IgD-negative memory B cell (primary cell): Measurements from ENCODE around the gene UGT1A3. TPM values are rescaled to one million over a fixed set of nuclear protein-coding genes. Genes with fewer than 3 reads are reported as not detected.

Experiments
- H3K27ac Mint-ChIP-seq, 3 donors: one replicate each; pipeline ENCODE4 v1.8.0; 2020 to 2022; ENCODE audit warnings: mild to moderate bottlenecking in 3 of 3, mixed read lengths in 3 of 3, moderate library complexity in 1 of 3
- H3K27me3 Mint-ChIP-seq: one replicate; pipeline ENCODE4 v1.8.0; 2021; ENCODE audit warnings: mixed read lengths
- H3K36me3 Mint-ChIP-seq: one replicate; pipeline ENCODE4 v1.8.0; 2020; ENCODE audit warnings: mild to moderate bottlenecking, mixed read lengths
- H3K4me1 Mint-ChIP-seq, 3 donors: one replicate each; pipeline ENCODE4 v1.8.0; 2020 to 2022; ENCODE audit warnings: mixed read lengths in 3 of 3, mild to moderate bottlenecking in 1 of 3
- H3K4me3 Mint-ChIP-seq, 4 donors: one replicate each; pipeline ENCODE4 v1.8.0; 2020 to 2022; ENCODE audit warnings: mild to moderate bottlenecking in 4 of 4, mixed read lengths in 4 of 4, moderate library complexity in 3 of 4
- H3K9me3 Mint-ChIP-seq, 3 donors: one replicate each; pipeline ENCODE4 v1.8.0; 2020 to 2021; ENCODE audit warnings: mixed read lengths in 3 of 3, mild to moderate bottlenecking in 1 of 3
- polyA plus RNA-seq: library from polyadenylated mRNA; unstranded; fragments of 300-500 nt; fragmentation: Illumina TruSeq; gene quantifications from one replicate; pipeline ENCODE4 v1.2.3, GENCODE V29; 2021

UGT1A3 gene
- polyA plus RNA-seq = not detected

- H3K4me3 Mint-ChIP-seq = no peak within 1 kb of the TSS
- no peaks in the 10 kb centered on the region for H3K4me1 Mint-ChIP-seq
- H3K27ac Mint-ChIP-seq = no peak within 1 kb of the TSS
- H3K9me3 Mint-ChIP-seq = peaks cover 0 to 6% (median 3%) of the 10 kb centered on the region in 3 donors
- peaks cover 8% of the 10 kb centered on the region for H3K27me3 Mint-ChIP-seq
- H3K36me3 Mint-ChIP-seq = peaks cover 2% of the 10 kb centered on the region
Observed at GRCh38 chr2:233728723-233729301, at the start of gene UGT1A3. Gene UGT1A3 (plus strand): TSS chr2:233729042. CDS start chr2:233729127, 85 bp downstream.

GRCh38 chr2:233679196-233679595, 49.6 kb upstream of the UGT1A3 start:
- no peak overlapping the region for H3K27ac Mint-ChIP-seq
- H3K27me3 Mint-ChIP-seq = peaks cover 6% of the 10 kb centered on the region
- peaks cover 4 to 14% (median 9%) of the 10 kb centered on the region in 3 donors for H3K4me1 Mint-ChIP-seq
- no peak overlapping the region for H3K4me3 Mint-ChIP-seq
- peaks cover 0 to 2% (median 0%) of the 10 kb centered on the region in 3 donors for H3K9me3 Mint-ChIP-seq
- peaks cover 7% of the 10 kb centered on the region for H3K36me3 Mint-ChIP-seq

GRCh38 chr2:233680361-233681045, 48.3 kb upstream of the UGT1A3 start:
- Mint-ChIP-seq H3K27me3 (peaks cover 6% of the 10 kb centered on the region), H3K4me1 (peaks cover 4 to 14% (median 9%) of the 10 kb centered on the region in 3 donors), H3K9me3 (peaks cover 0 to 2% (median 0%) of the 10 kb centered on the region in 3 donors), H3K36me3 (peaks cover 7% of the 10 kb centered on the region), H3K27ac (no peak overlapping the region), H3K4me3 (no peak overlapping the region)

GRCh38 chr2:233681521-233682099, 47.2 kb upstream of the UGT1A3 start, which contains the start of gene UGT1A7:
Gene UGT1A7 (plus strand): TSS chr2:233681901. CDS start chr2:233681938, 37 bp downstream.
- Mint-ChIP-seq H3K4me1 (peaks cover 4 to 14% (median 9%) of the 10 kb centered on the region in 3 donors), H3K27ac (no peak within 1 kb of the TSS), H3K27me3 (peaks cover 6% of the 10 kb centered on the region), H3K9me3 (peaks cover 0 to 2% (median 0%) of the 10 kb centered on the region in 3 donors), H3K4me3 (no peak within 1 kb of the TSS), H3K36me3 (peaks cover 5% of the 10 kb centered on the region)

- Mint-ChIP-seq H3K4me1 (peaks cover 4 to 14% (median 9%) of the 10 kb centered on the region in 3 donors), H3K9me3 (peaks cover 0 to 2% (median 0%) of the 10 kb centered on the region in 3 donors), H3K27me3 (peaks cover 8% of the 10 kb centered on the region), H3K27ac (no peak overlapping the region), H3K36me3 (peaks cover 4% of the 10 kb centered on the region), H3K4me3 (no peak overlapping the region)
Observed at GRCh38 chr2:233684640-233685039, 44.2 kb upstream of the UGT1A3 start.

- Mint-ChIP-seq H3K27me3 (peaks cover 7% of the 10 kb centered on the region), H3K27ac (no peak overlapping the region), H3K4me3 (no peak overlapping the region), H3K9me3 (no peaks in the 10 kb centered on the region), H3K36me3 (peaks cover 2% of the 10 kb centered on the region), H3K4me1 (peaks cover 4 to 12% (median 9%) of the 10 kb centered on the region in 3 donors)
Observed at GRCh38 chr2:233686928-233687327, 41.9 kb upstream of the UGT1A3 start.

- Mint-ChIP-seq H3K27ac (no peak overlapping the region), H3K27me3 (peaks cover 7% of the 10 kb centered on the region), H3K4me3 (no peak overlapping the region), H3K9me3 (no peaks in the 10 kb centered on the region), H3K36me3 (peaks cover 2% of the 10 kb centered on the region), H3K4me1 (no peaks in the 10 kb centered on the region)
Observed at GRCh38 chr2:233688341-233688740, 40.5 kb upstream of the UGT1A3 start.

GRCh38 chr2:233689031-233689430, 39.8 kb upstream of the UGT1A3 start:
- H3K9me3 Mint-ChIP-seq = no peaks in the 10 kb centered on the region
- H3K4me3 Mint-ChIP-seq = no peak overlapping the region
- no peaks in the 10 kb centered on the region for H3K4me1 Mint-ChIP-seq
- H3K36me3 Mint-ChIP-seq = peaks cover 2% of the 10 kb centered on the region
- H3K27ac Mint-ChIP-seq = no peak overlapping the region
- H3K27me3 Mint-ChIP-seq = peaks cover 7% of the 10 kb centered on the region

GRCh38 chr2:233689501-233689900, 39.3 kb upstream of the UGT1A3 start:
- no peak overlapping the region for H3K27ac Mint-ChIP-seq
- no peaks in the 10 kb centered on the region for H3K9me3 Mint-ChIP-seq
- H3K27me3 Mint-ChIP-seq = peaks cover 7% of the 10 kb centered on the region
- peaks cover 2% of the 10 kb centered on the region for H3K36me3 Mint-ChIP-seq
- H3K4me1 Mint-ChIP-seq = no peaks in the 10 kb centered on the region
- H3K4me3 Mint-ChIP-seq = no peak overlapping the region

- peaks cover 7% of the 10 kb centered on the region for H3K27me3 Mint-ChIP-seq
- no peaks in the 10 kb centered on the region for H3K4me1 Mint-ChIP-seq
- no peak overlapping the region for H3K27ac Mint-ChIP-seq
- no peak overlapping the region for H3K4me3 Mint-ChIP-seq
- peaks cover 0 to under 1% (median 0%) of the 10 kb centered on the region in 3 donors for H3K9me3 Mint-ChIP-seq
- H3K36me3 Mint-ChIP-seq = peaks cover 2% of the 10 kb centered on the region
Observed at GRCh38 chr2:233690444-233690843, 38.4 kb upstream of the UGT1A3 start.

- peaks cover 7% of the 10 kb centered on the region for H3K27me3 Mint-ChIP-seq
- no peak overlapping the region for H3K4me3 Mint-ChIP-seq
- H3K9me3 Mint-ChIP-seq = peaks cover 0 to 2% (median 0%) of the 10 kb centered on the region in 3 donors
- no peaks in the 10 kb centered on the region for H3K4me1 Mint-ChIP-seq
- H3K27ac Mint-ChIP-seq = no peak overlapping the region
- peaks cover 2% of the 10 kb centered on the region for H3K36me3 Mint-ChIP-seq
Observed at GRCh38 chr2:233691443-233692433, 37.1 kb upstream of the UGT1A3 start.

GRCh38 chr2:233692648-233693047, 36.2 kb upstream of the UGT1A3 start, which contains the start of gene UGT1A6:
Gene UGT1A6 (plus strand): TSS chr2:233692890. CDS start chr2:233693005, 115 bp downstream.
- Mint-ChIP-seq H3K4me1 (no peaks in the 10 kb centered on the region), H3K9me3 (peaks cover 0 to 2% (median 0%) of the 10 kb centered on the region in 3 donors), H3K4me3 (no peak within 1 kb of the TSS), H3K36me3 (peaks cover 2% of the 10 kb centered on the region), H3K27ac (no peak within 1 kb of the TSS), H3K27me3 (peaks cover 3% of the 10 kb centered on the region)

GRCh38 chr2:233693963-233694362, 34.9 kb upstream of the UGT1A3 start:
- Mint-ChIP-seq H3K27ac (no peak overlapping the region), H3K27me3 (peaks cover 1% of the 10 kb centered on the region), H3K4me1 (no peaks in the 10 kb centered on the region), H3K36me3 (peaks cover 3% of the 10 kb centered on the region), H3K4me3 (no peak overlapping the region), H3K9me3 (peaks cover 0 to 2% (median 0%) of the 10 kb centered on the region in 3 donors)

GRCh38 chr2:233698740-233699139, 30.1 kb upstream of the UGT1A3 start:
- H3K27me3 Mint-ChIP-seq = no peaks in the 10 kb centered on the region

More at GRCh38 chr2:233698740-233699139, 30.1 kb upstream of the UGT1A3 start:
- H3K4me3 Mint-ChIP-seq = no peak overlapping the region
- peaks cover 3% of the 10 kb centered on the region for H3K36me3 Mint-ChIP-seq
- H3K27ac Mint-ChIP-seq = no peak overlapping the region
- peaks cover 0 to 2% (median 0%) of the 10 kb centered on the region in 3 donors for H3K9me3 Mint-ChIP-seq
- H3K4me1 Mint-ChIP-seq = no peaks in the 10 kb centered on the region
